WI38 (cell line): ENCODE data around the gene SNX13.

Experiments
- H3K4me3 ChIP-seq: 2 replicates; pipeline ENCODE4 v1.5.1; 2011; ENCODE audit warnings: low read depth, mild to moderate bottlenecking, control low read depth, low read length
- TF ChIP-seq, protein P1 (sequence below): IDR thresholded peaks from 2 replicates; pipeline ENCODE4 v1.5.1; 2012; ENCODE audit warnings: low read depth, mild to moderate bottlenecking, control low read depth, low read length

SNX13 gene

DNA sequence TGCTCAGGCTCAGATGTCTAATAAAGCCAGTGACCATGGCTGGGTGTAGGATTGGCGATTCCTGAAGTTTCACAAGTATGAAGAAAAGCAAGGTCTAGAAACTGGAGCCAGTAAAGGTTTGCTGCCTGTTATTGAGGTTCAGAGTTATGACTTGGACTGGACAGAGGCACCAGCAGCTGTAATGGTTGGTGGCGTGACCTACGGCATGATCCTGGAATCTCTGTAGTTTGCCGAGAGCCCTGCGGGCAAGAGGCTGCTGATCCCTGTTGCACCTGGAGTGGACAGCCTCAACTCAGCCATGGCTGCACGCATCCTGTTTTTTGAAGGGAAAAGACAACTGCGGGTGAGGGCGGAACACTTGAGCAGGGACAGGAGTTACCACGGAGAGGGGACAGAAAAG is 22.4 kb upstream of the SNX13 start:
- H3K4me3 ChIP-seq, result no peak overlapping the region
- TF ChIP-seq, protein P1, sequence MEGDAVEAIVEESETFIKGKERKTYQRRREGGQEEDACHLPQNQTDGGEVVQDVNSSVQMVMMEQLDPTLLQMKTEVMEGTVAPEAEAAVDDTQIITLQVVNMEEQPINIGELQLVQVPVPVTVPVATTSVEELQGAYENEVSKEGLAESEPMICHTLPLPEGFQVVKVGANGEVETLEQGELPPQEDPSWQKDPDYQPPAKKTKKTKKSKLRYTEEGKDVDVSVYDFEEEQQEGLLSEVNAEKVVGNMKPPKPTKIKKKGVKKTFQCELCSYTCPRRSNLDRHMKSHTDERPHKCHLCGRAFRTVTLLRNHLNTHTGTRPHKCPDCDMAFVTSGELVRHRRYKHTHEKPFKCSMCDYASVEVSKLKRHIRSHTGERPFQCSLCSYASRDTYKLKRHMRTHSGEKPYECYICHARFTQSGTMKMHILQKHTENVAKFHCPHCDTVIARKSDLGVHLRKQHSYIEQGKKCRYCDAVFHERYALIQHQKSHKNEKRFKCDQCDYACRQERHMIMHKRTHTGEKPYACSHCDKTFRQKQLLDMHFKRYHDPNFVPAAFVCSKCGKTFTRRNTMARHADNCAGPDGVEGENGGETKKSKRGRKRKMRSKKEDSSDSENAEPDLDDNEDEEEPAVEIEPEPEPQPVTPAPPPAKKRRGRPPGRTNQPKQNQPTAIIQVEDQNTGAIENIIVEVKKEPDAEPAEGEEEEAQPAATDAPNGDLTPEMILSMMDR, result no peak

DNA sequence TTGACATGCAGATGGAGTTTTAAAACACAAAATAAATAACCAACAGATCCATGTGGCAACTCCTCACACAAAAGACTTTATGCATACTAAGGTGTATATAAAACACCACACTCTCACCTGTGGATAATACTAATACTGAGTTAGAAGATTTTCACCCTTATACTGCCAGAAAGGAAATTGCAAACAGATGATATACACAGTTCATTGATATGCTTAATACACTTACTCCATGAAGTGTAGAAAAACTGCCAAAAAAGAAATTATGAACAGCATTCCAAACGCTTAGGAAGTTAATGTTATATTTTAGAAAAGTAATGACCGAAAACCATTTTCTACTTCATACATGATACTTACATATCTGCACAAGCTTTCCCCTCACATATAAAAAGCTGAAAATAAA is 17.6 kb upstream of the SNX13 start:
- no peak overlapping the region for H3K4me3 ChIP-seq
- TF ChIP-seq, protein P1, result no peak

- no peak overlapping the region for H3K4me3 ChIP-seq
These were observed 12.1 kb upstream of the SNX13 start for GRCh38 chr7:17952387-17952786.

DNA sequence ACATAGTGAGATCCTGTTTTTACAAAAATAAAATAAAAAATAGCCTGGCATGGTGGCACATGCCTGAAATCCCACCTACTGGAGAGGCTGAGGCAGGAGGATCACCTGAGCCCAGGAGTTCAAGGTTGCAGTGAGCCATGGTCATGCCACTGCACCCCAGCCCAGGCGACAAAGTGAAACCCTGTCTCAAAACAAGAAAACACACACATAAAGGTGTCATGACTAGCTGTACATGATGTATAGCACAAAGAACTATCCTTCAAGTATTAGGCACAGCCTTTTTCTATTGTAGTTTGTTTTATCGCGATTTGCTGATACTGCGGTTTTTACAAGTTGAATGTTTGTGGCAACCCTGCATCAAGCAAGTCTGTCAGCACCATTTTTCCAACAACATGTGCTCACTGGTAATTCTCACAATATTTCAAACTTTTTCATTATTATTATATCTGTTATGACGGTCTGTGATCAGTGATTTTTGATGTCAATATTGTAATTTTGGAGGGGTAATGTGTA is 11.5 kb upstream of the SNX13 start:
- H3K4me3 ChIP-seq, result no peak overlapping the region
- TF ChIP-seq, protein P1, result no peak

More at GRCh38 chr7:17952387-17952786, 12.1 kb upstream of the SNX13 start:
- TF ChIP-seq, protein P1, result no peak

GRCh38 chr7:17948526-17949238 is 8.4 kb upstream of the SNX13 start:
- TF ChIP-seq, protein P1, result no peak
- no peak overlapping the region for H3K4me3 ChIP-seq

DNA sequence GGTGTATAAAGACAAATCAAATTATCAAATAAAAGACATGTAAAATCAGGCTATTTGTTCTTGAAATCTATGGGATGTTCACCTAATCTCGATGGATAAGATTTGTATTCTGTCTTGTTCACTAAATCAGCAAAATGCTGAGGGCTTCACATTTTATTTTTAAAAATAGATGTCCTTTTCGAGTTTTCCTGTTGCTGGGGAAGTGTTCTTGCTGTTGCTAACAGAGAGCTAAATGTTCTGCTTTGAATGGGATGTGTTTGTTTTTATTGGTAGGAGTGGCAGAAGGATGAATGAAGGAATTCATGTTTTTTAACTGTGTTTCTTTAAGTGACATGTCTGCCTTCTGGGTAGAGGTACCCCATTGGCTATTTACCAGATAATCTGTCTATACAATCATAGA is 7.3 kb upstream of the SNX13 start:
- TF ChIP-seq, protein P1, result no peak
- H3K4me3 ChIP-seq, result no peak overlapping the region

GRCh38 chr7:17946591-17946990 is 6.3 kb upstream of the SNX13 start:
- H3K4me3 ChIP-seq, result no peak overlapping the region
- TF ChIP-seq, protein P1, result no peak
